Stimulated activated CD4-positive, alpha-beta T cell treated with anti-CD3 and anti-CD28 coated beads, Interleukin-1b, Interleukin-23, amount 100 ng/mL, for 1 hour (primary cell): ENCODE results near the gene EPOP.
"Not testable (repeated sequence)": the region's sequence is repeated elsewhere in the genome, so short reads cannot be mapped to it uniquely, and the experiment has no call there.

ENCODE experiments used
- DNase-seq, 2 donors: peaks; one replicate each; pipeline ENCODE4 v3.0.0-alpha.2; 2020; ENCODE audit warnings: low read depth in 2 of 2

The EPOP gene

DNA sequence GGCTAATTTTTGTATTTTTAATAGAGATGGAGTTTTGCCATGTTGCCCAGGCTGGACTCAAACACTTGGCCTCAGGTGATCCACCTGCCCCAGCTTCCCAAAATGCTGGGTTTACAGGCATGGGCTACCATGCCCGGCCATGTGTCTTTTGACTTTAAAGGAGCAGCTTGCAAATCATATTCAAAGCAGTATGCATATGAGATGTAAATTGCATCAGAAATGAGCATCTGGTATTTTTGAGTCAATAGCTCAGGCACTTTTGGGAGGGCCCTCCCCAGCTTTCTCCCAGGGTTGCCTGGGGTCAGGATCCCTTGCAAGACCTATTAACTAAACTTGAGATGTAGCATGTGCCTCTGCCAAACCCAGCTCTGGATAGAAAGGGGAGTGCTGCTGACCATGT lies 21.5 kb downstream of the EPOP start:
- no peak for DNase-seq

DNA sequence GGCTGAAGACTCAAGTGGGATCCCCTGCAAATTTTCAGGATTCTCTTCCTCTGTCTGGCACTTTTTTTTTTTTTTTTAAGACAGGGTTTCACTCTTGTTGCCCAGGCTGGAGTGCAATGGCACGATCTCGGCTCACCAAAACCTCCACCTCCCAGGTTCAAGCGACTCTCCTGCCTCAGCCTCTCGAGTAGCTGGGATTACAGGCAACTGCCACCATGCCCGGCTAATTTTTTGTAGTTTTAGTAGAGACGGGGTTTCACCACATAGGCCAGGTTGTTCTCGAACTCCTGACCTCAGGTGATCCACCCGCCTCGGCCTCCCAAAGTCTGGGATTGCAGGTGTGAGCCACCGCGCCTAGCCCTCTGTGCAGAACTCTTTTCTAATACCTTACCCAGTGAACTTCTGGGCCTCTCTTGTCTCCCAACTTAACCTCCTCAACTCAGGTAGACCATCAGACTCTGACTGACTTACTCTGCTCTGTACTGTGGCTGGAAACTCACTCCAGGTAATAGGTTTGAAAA lies 24.0 kb downstream of the EPOP start:
- not testable (repeated sequence) for DNase-seq

- DNase-seq: no peak
These were observed 36.8 kb downstream of the EPOP start for GRCh38 chr17:38637951-38638350.

GRCh38 chr17:38636054-38636453 lies 38.7 kb downstream of the EPOP start:
- no peak for DNase-seq

- DNase-seq: no peak
These were observed 42.4 kb downstream of the EPOP start for GRCh38 chr17:38632334-38632733.

- no peak for DNase-seq
These were observed 46.3 kb downstream of the EPOP start for GRCh38 chr17:38628441-38628840.

- DNase-seq: no peak
These were observed 46.8 kb downstream of the EPOP start for GRCh38 chr17:38627957-38628356.

DNA sequence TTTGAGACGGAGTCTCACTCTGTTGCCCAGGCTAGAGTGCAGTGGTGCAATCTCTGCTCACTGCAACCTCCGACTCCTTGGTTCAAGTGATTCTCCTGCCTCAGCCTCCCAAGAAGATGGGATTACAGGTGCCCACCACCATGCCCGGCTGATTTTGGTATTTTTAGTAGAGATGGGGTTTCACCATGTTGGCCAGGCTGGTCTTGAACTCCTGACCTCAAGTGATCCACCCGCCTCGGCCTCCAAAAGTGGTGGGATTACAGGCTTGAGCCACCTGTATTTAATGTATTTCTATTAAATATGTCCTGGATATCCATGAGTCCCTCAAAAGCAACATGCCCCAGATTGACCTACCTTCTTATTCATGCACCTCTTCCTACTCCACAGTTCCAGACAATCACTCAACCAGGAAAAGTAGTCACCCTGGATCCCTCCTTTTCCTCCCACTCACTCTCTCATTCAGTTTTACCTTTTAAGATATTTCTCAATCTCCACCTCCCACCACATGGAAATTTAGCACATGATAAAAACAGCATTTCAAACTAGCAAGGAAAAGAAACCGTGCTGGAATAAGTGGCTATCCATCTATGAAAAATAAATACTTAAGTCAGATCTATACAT lies 48.0 kb downstream of the EPOP start:
- not testable (repeated sequence) for DNase-seq

- no peak for DNase-seq
These were observed 49.3 kb downstream of the EPOP start for GRCh38 chr17:38625482-38625881.

GRCh38 chr17:38624782-38625355 lies 49.9 kb downstream of the EPOP start:
- DNase-seq: not testable (repeated sequence)
